Pons (tissue), 1 donor: Measurements from ENCODE around the gene CHN2.

ENCODE experiments used
- DNase-seq: peaks from one replicate; pipeline ENCODE4 v3.0.0-alpha.2; 2016; ENCODE audit warnings: low spot score

Gene CHN2

GRCh38 chr7:29228289-29229011, 33.9 kb downstream of the CHN2 start:
- DNase-seq, result no peak

- DNase-seq, result no peak
Measured at GRCh38 chr7:29229066-29229465, 34.5 kb downstream of the CHN2 start.

GRCh38 chr7:29229946-29230345, 35.4 kb downstream of the CHN2 start:
- DNase-seq, result no peak

DNA sequence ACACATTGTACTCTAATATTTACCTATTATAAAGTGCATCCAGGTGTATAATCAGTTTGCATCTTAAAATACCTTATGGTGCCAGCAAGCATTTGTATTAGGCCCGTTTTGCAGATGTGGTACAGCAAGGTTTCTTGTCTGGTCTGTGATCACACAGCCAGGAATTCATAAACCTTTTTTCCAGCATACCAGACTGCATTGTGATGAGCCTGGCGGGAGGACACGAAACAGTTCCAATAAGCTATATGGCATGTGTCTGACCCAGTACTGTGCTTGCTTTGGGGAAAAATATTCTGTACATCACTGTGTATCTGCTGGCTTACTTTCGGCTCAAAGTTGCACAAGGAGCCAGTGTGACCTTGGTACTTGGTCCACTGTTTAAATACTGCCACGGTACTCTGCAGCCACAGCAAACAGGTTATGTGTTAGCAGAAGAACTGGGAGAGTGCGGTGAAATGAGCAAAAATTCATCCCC, 36.3 kb downstream of the CHN2 start:
- no peak for DNase-seq

GRCh38 chr7:29231671-29232232, 37.2 kb downstream of the CHN2 start:
- DNase-seq, result no peak

DNA sequence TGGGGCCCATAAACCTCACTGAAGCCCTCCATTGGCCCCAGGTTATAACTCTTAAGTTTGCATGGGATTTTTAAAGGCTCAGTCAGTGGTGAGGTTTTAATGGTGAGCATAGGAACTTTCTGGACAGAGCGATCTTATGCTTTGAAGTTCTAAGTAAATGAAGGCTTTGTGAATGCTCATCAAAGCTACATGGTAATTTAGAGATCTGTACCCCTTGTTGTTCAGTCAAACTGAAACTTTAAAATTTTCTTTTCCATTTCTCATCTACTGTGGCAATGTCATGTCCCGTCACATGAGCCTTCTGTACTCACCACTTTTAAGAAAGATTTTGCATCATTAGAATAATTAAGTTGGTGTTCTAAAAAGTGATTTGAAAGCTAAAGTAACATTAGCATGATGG, 39.9 kb downstream of the CHN2 start:
- DNase-seq, result no peak

- DNase-seq, result no peak
Measured at GRCh38 chr7:29236071-29236580, 41.6 kb downstream of the CHN2 start.

- DNase-seq, result no peak
Measured at GRCh38 chr7:29236649-29237048, 42.1 kb downstream of the CHN2 start.

- DNase-seq, result no peak
Measured at GRCh38 chr7:29237489-29237888, 42.9 kb downstream of the CHN2 start.

GRCh38 chr7:29239638-29240037, 45.1 kb downstream of the CHN2 start:
- no peak for DNase-seq

DNA sequence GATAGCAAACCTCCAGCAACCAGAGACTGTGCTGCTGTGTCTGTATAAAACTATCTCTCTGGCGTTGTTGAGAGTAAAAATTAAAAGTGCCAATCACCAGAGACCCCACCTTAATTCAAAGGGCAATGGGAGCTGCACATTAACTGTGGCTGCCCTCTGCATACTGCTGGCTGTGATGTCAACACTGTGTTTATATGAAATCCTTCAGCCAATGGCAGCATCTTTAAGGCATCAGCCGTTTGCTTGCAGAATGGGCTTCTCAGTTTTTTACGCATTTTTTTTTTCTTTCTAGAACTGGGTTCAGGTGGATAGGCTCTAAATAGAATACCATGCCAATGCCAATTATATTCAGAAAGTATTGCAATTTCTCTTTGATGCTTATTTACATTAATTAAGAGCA, 47.7 kb downstream of the CHN2 start:
- DNase-seq, result no peak

DNA sequence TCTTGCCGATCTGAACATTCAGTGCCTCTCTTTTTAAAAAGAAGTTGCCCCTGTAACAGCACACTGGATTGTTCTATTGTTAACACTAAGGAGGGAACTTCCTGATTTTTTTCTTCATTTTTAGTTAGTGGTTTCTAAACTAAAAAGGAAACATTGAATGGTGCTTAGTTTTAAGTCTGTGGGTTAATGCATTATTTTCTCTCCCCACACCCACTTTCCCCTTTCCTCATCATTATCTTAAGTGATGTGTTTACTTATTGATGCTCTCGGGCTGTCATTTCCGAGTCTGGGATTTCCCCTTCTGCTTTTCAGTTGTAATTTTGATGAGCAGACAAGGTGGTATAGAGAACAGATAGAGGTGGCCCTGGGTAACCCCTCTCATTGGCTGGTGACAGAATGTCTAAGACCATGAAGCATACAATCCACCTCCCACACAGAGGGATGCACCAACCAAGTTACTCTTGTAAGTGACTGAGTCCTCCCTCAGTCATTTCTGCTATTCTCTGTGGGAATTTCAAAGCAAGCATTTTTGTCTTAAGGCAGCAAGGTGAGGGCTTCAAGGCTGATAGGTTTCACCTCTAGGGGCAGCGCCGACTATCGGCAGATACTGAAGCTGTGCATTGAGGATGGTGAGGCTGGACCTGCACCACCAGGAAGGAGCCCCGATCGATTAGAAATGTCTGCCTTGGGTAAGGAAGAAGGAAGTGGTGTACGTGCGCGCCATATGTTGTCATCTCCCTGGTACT, 49.5 kb downstream of the CHN2 start:
- no peak for DNase-seq

- DNase-seq, result no peak
Measured at GRCh38 chr7:29247224-29247962, 52.8 kb downstream of the CHN2 start.

- no peak for DNase-seq
Measured at GRCh38 chr7:29247963-29248236, 53.3 kb downstream of the CHN2 start.

DNA sequence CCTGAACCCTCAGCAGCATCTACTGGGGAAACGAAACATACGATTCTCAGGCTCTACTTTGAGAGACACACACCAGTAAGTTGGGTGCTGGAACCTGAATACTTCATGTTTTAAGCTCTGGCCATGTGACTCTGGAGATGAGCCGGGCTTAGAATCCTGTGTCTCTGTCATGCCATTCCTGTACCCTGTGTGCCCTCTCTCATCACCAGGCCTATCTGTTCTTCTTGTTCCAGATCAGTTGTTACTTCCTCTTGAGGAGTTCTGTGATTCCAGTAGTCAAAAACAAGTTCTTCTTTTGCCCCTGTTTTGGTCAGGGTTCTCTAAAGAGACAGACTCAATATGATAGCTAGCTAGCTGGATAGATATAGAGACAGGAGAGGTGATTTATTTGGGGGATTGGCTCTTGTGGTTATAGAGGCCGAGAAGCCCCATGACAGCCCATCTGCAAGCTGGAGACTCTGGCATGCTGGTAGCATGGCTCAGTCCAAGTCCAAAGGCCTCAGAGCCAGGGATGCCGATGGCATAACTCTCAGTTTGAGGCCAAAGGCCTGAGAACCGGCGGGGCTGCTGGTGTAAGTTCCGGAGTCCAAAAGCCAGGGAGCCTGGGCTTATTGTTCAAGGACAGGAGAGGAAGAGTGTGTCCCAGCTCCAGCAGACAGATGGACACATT, 54.3 kb downstream of the CHN2 start:
- peak; percentile 53 for DNase-seq

- DNase-seq, result no peak
Measured at GRCh38 chr7:29249383-29249750, 54.8 kb downstream of the CHN2 start.

DNA sequence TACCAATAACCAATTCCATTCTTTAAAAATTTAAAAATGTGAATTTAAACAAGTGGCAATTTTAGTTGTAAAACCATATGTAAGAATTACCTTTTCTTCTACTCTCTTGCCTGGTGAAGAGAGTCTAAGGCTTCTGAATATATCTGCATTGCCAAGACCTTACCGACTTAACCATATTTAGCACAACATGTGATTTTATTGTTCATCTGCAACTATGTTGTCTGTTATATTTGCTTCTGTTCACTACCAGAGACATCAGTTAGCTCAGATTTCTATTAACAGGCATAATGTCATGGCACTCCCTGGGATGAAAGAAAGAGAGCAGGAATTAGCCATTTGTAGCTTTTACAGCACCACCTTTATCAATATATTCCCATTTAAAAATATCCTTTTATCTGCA, 55.3 kb downstream of the CHN2 start:
- DNase-seq, result no peak

DNA sequence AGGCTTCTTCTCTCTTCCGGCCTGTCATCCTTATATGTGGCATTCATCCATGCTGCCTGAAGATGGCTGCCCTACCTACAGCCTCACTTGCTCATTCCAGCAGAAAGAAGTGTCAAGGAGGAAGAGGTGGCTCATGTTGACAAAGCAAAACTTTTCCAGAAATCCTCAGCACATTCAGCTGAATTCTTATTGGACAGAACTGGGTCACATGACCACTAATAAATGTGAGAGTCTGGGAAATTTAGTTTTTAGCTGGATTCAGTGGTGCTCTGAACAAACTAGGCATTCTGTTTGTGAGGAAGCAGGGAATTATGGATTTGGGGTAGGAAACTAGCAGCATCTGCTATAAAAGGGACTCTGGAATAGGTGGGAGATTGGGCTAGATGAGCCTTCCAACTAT, 58.6 kb downstream of the CHN2 start:
- DNase-seq, result no peak

DNA sequence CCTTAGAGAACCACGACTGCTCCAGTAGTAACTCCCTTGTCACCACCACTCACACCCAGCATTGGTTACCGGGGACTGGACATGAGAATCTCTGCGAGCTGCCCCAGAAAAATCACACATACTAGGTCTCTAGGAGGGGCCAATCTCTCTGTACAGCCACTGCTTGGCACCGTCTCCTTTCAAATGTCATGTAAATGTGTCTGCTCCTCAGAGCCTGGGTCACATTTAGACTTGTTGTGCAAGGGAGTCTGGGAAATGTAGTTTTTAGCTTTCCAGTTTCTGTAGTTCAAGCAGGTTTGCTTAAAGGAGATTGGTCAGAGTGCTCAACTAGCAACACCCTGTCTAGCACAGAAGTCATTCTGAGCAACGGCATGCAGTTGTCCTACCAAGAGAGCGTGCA, 60.0 kb downstream of the CHN2 start:
- no peak for DNase-seq

DNA sequence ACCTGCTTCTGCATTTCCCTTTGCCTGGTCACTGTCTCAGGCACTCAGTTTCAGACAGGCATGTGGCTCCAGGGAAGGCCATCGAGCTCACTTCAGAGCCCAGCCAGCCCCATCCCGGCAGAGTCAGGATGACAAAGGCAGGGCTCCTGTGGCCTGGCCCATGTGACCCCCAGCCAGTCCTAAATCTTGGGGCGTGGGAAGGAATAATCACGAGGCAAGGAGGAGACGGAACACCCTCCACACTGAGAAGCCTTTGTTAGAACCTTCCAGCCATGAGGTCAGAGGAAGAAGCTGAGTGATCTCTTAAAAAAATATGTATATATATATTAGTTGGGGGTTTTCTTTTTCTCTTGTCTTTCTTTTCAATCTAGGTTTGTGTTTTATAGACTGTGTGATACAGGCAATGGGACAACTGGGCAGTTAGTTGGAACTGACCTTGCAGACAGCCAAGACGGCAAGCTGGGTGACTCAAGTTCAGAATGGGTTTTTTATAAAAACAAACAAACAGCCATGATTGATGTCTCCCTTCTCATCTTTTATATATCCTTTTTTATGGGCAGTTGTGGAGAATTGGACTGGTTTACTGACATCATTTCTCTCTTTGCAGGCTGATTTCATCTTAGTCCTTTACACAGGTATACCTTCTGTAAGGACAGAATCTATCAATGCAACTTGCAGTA, 60.8 kb downstream of the CHN2 start:
- no peak for DNase-seq

DNA sequence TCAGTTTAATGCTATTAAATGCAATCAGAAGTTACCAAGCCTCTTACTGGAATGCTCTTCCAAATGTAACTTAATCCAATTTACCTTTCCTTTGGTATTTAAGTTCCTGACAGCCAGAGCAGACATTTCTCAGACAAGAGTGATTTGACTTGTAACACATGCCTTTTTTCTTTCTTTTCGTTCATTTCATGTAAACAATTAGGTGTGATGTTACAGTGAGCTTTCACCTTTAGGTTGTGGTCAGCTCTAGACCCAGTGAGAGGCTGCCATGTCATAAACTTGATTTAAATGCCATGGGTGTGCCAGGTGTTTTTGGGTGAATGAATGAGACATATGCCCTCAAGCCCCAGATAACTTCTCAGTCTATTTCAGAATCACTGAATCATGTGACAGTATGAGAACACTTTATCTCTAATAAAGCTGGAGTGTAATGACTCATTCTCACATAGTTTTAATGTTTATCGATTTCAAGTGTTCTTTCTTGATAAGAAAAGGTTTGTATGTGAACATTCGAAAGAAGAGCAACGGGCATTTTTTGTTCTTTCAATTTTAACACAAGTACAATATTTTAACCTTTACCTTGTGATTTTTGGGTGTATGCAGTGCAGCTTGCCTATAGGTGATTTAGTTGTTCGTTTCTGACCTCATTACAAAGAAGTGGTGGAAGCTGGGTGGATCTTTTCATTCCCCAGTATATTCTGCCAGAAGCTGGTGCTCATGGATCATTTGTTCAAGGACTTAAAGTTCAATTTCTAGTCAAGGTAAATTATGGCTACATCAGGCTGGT, 61.5 kb downstream of the CHN2 start:
- no peak for DNase-seq
